Raji (cell line): ENCODE measurements around the gene ME3.

Source experiments
- POLR2A ChIP-seq: IDR thresholded peaks from 2 replicates; pipeline ENCODE4 v1.6.1; 2011; ENCODE audit warnings: low read depth, low read length, control low read depth; ENCODE audit not compliant: insufficient read depth

Gene ME3

DNA sequence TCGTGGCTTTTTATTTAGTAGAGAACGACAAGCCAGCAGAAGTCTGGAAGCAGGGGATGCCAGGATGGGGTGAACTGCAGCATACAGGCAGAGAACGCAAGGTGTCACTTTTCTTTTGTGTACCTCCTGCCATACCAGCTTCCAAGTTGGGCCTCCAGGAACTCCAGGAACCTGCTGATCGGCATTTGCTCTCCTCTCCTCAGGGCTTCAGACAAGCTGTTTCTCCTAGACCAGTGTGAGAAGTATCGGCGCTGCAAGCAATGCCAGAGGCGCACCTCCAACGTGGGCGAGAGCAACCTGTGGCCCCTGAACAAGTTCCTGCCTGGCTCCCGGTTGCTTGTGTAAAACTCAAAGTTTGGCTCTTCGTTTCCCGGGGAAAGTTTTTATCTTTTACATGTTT, 250.0 kb downstream of the ME3 start:
- no peak for TF ChIP-seq POLR2A

DNA sequence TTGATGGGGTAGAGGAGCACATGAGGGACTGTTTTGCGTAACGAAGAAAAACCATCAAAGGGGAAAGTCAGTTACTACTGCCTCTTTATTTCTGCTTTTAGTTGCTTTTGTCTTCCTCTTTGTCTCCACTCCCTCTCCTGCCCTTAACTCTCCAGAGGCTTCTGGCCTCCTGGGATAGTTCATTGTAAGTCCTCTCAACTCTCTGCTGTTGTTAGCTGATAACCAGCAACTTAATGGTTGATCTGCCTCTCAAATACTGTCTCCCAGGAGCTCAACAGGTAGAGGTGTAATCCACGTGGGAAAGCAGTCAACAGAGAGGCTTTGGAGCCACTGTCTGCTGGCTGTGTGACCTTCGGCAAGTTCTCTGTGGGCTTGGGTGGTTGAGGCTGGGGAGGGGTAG, 250.5 kb downstream of the ME3 start:
- no peak for TF ChIP-seq POLR2A

DNA sequence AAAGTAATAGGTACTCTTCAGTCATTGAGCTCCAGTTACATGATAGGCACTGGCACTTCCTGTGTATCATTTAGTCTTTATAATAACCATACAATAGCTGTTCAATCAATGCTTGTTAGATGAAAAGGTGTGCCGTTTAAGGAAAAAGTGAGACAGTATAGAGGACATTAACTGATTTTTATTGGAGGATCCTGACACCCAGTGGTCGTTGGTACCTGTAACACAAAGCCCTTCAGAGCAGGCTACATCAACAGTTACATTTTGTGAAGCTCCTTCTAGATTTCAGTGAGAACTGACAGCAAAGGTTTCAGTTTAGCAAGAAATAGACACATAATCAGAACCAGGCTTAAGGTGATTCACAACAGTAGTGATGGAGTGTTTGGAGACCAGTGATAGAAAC, 253.5 kb downstream of the ME3 start:
- no peak for TF ChIP-seq POLR2A

DNA sequence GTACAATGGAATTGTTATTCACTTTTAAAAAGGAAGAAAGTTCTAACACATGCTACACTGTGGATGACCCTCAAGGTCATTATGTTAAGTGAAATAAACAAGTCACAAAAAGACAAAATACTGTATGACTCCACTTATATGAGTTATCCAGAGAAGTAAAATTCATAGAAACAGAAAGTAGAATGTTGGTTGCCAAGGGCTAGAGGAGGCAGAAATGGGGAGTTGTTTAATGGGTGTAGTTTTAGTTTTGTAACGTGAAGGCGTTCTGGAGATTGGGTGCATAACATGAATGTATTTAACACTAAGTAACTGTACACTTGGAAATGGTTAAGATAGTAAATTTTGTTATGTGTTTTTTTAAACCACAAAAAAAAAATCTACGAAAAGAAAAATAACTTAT, 253.9 kb downstream of the ME3 start:
- TF ChIP-seq POLR2A: no peak

DNA sequence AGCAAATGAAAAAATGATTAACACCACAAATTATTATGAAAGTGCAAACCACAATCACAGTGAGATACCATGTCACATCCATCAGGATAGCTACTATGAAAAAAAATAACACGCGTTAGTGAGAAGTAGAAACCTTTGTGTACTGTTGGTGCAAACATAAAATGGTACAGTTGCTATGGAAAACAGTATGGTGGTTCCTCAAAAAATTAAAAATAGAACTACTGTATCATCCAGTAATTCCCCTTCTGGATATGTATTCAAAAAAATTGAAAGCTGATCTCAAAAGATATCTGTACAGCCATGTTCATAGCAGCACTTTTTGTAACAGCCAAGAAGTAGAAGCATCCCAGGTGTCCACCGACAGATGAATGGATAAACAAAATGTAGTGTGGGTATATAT, 254.3 kb downstream of the ME3 start:
- no peak for TF ChIP-seq POLR2A

DNA sequence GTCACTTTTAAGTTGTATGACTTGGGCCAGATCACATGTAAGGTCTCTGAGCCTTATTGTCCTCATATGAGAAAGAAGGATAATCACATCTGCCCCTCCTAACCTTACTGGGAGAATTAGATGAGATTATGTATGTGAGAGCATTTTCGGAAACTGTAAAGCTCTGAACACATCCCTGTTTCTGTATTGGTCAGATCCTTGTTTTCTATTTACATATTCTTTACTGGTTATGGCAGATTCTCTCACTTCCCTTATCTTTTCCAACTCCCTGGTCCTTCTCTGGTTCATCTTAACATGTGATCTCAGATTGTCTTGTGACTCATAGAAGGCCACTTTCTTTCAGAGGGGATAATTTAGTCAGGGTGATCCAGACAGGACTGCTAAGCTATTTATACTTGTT, 255.9 kb downstream of the ME3 start:
- TF ChIP-seq POLR2A: no peak

DNA sequence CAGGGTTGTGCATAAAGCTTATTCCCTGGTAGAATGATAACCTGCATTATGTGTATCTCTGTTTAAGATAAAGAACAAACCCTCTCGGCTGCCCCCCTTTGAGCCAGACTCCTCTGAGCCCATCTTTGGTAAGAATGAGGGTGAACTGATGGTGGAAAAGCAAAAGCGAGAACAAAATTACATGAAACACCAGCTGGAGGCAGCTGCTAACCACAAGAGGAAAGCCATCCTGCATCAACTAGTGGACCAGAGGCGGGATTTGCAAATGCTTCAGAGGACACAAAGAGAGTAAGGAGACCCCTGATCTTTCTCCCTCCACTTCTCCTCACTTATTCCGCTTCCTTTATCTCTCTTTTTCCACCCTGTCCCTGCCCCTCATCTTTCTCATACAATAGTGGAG, 257.4 kb downstream of the ME3 start:
- no peak for TF ChIP-seq POLR2A

DNA sequence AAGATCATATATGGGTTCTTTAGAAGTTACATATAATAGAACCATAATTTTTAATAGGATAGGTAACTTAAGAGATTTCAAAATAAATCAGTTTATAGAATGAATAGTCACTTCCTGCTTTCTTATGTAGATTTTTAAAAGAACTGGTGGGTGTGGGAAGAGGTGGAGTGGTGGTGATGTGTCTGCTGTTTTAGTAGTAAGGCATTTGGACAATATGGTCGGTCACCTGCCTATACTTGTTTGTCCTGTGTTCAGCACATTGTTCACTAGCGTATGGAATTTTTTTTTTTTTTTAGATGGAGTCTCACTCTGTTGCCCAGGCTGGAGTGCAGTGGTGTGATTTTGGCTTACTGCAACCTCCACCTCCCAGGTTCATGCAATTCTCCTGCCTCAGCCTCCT, 258.4 kb downstream of the ME3 start:
- TF ChIP-seq POLR2A: no peak

DNA sequence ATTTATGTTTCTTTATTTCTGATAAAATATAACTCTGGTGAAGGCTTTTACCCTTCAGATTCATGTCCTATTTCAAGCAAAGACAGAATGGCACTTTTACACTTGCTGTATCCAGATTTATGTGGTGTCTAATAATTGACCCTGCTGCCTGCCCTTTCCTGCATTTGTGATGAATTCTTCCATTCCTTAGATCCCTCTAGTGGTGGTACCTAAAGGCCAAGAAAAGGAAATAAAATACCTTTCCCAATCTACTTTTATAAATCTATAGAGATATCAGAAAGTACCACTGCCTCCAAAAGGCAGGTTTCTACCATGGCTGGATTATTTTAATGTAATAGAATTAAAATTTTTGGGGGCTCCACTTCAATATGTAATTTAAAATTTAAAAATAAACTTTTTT, 263.6 kb downstream of the ME3 start:
- TF ChIP-seq POLR2A: no peak

DNA sequence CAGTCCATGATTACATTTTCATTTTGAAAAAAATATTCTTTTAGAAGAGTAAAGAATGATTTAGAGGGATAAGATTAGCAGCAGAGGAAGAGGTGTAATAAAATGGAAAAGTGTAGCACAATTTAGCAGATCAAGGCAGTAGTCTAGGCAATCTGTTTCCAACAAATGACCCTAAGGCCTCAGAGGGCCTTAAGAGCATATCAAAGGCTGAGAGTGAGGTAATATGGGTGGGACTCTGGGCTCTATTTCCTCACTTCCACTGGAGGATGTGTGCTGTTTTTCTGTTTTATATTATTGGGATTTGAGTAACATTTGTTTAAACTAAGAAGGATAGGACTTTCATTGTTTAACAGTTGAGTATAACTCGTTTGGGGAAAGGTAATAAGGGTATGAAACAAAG, 269.0 kb downstream of the ME3 start:
- no peak for TF ChIP-seq POLR2A

DNA sequence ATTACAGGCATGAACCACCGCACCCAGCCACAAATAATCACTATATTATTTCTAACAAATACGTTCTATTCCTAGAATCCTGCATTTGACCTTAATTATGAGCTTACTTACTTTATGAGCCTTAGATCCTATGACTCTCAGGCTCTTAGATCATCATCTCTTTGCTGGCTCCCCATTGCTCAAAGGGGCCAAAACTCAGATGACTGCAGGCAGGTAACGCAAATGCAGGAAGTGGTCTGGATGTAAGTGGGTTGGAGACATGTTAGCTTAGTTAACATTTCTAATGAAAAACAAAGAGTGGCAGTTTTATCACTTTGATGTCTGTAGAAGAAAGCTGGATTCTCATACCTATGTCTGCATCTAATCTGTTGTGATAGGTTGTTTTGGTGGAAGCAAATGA, 274.3 kb downstream of the ME3 start:
- TF ChIP-seq POLR2A: no peak

DNA sequence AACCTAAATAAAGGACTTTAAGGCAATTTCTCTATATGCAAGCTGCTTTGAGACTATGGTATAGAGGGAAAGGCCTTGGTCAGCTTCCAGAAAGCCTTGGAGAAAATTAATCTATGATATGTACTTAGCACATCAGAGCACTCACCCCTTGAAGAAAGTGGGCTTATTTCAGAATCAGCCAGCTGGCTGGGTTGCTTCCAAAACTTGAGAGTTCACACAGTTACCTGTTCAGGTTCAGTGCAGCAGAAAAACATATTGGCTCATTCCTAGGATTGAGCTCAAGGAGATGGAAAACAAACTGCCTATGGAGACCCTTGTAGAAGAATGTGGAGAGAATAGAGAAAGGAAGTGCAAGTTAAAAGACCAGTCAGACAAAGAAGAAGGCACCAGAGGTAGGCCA, 275.1 kb downstream of the ME3 start:
- no peak for TF ChIP-seq POLR2A

DNA sequence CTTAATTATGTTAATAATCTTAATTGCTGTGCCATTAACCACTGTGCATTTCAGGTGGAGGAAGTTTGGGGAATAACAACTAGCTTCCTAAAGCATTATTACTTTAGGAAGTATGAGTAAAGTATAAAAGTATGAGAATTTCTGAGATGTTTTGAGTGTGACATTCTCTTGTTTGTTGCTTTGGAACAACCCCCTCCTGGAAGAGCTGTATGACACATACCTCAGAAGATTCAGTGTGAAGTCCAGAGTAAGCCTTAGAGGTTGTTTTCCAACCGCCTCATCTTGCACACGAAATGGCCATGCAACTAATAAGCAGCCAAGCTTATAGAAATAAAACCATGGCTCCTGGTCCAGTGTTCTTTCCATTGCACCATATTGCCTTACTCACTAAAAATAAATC, 276.0 kb downstream of the ME3 start:
- TF ChIP-seq POLR2A: no peak

DNA sequence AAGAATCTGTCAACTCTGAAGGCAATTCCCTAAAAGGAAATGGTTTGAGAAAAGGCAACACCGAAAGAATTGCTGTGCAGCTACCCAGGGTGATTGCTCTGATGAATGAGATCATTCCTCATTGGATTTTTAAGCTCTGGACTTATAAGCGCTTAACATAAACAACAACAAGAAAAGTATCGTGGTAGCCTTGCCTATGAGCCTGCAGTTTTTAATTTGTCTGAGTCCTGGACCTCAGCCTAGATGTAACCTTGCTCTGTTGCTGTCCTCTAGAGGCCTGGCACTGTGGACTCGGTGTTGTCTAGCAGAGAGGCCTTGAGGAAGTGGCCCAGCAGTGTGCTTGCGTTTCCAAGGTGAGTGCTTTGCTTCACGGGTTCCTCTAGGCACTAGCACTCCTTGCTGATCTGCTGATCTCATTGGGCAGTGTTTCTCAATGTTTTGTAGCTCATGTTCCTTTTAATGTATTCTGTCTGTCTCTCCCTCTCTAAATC, 277.3 kb downstream of the ME3 start:
- no peak for TF ChIP-seq POLR2A
